Measurements from ENCODE around the gene LAMA2. TPM values are rescaled to one million over a fixed set of nuclear protein-coding genes. Genes with fewer than 3 reads are reported as not detected.

The LAMA2 gene
- total RNA-seq, 5 donors from 2014 or later (not counting 1 experiment from before 2014, with no cell fraction given): 0.30 to 0.62 (median 0.45) TPM

DNA sequence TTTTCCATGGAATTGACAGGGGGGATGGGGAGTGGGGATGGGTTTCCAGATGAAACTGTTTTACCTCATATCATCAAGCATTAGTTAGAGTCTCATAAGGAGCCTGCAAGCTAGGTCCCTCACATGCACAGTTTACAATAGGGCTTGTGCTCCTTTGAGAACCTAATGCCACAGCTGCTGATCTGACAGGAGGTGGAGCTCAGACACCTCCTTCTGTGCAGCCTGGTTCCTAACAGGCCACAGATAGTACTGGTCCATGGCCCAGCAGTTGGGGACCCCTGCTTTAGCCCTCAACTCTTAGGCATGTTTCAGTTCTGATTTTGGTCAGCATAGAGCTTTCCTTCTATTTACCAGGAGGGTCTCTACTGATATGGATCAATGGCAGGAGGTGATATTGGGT lies 251.6 kb downstream of the LAMA2 start:
- no peaks in the 10 kb centered on the region for H3K9me3 Mint-ChIP-seq
- DNase-seq: no peak
- no peak overlapping the region for H3K27ac ChIP-seq (ENCODE audit: low read length)

DNA sequence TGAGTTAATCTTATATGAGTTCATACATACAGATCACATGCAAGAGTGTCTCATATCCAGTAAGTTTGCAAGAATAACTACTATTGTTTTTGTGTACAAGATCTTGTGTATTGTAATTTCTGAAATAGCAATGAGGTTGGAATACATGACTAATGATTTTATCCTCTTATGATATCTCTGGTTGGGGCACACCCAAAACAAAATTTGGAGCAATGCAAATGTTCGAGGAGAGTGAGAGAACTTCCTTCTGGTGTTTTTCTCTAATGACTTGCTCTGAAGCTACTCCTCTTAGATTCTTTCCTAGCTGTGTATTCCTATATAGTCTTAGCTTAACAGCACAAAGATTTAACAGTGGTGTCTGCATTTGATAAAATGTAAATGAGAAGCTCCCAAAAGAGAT lies 252.5 kb downstream of the LAMA2 start:
- Histone ChIP-seq H3K4me3 (ENCODE audit: control insufficient read depth in 1 of 2, extremely low read depth in 1 of 2, low read length in 1 of 2) (no peak overlapping the region), H3K27ac (ENCODE audit: low read length) (no peak overlapping the region), H3K27me3 (replicated peaks in 1 of 2; ENCODE audit: control insufficient read depth in 2 of 2, extremely low read depth in 1 of 2, insufficient read depth in 2 of 2, low read length in 1 of 2) (no peaks in the 10 kb centered on the region), H3K9me3 (no peaks in the 10 kb centered on the region), H3K4me1 (ENCODE audit: control insufficient read depth in 1 of 2, extremely low read depth in 1 of 2, insufficient read depth in 2 of 2, low read length in 2 of 2) (no peaks in the 10 kb centered on the region), H3K36me3 (ENCODE audit: control insufficient read depth in 2 of 2, extremely low read depth in 1 of 2, insufficient read depth in 1 of 2, low read length in 1 of 2) (no peaks in the 10 kb centered on the region)
- ATAC-seq (replicated peaks in 1 of 4): no peak
- Mint-ChIP-seq H3K4me1 (no peaks in the 10 kb centered on the region), H3K4me3 (no peak overlapping the region), H3K36me3 (no peaks in the 10 kb centered on the region), H3K27me3 (peaks cover 4 to 11% of the 10 kb centered on the region in 2 donors), H3K27ac (no peak overlapping the region), H3K9me3 (no peaks in the 10 kb centered on the region)
- DNase-seq: no peak
- POLR2A ChIA-PET: no interaction called here
- CTCF ChIA-PET: no interaction called here
- WGBS (ENCODE audit: insufficient coverage): no CpG with 5 or more reads among the region's 1 CpG

More for the DNA sequence above, 251.6 kb downstream of the LAMA2 start:
- CTCF ChIA-PET: no interaction called here
- H3K4me3 Mint-ChIP-seq: no peak overlapping the region
- no peaks in the 10 kb centered on the region for H3K4me1 Mint-ChIP-seq
- POLR2A ChIA-PET: no interaction called here
- no peak for ATAC-seq (replicated peaks in 1 of 4)
- H3K36me3 ChIP-seq (ENCODE audit: control insufficient read depth in 2 of 2, extremely low read depth in 1 of 2, insufficient read depth in 1 of 2, low read length in 1 of 2): no peaks in the 10 kb centered on the region
- no peaks in the 10 kb centered on the region for H3K36me3 Mint-ChIP-seq
- no peaks in the 10 kb centered on the region for H3K4me1 ChIP-seq (ENCODE audit: control insufficient read depth in 1 of 2, extremely low read depth in 1 of 2, insufficient read depth in 2 of 2, low read length in 2 of 2)
- H3K4me3 ChIP-seq (ENCODE audit: control insufficient read depth in 1 of 2, extremely low read depth in 1 of 2, low read length in 1 of 2): no peak overlapping the region
- no peak overlapping the region for H3K27ac Mint-ChIP-seq
- no peaks in the 10 kb centered on the region for H3K9me3 ChIP-seq
- peaks cover 4 to 11% of the 10 kb centered on the region in 2 donors for H3K27me3 Mint-ChIP-seq
- H3K27me3 ChIP-seq (replicated peaks in 1 of 2; ENCODE audit: control insufficient read depth in 2 of 2, extremely low read depth in 1 of 2, insufficient read depth in 2 of 2, low read length in 1 of 2): no peaks in the 10 kb centered on the region

DNA sequence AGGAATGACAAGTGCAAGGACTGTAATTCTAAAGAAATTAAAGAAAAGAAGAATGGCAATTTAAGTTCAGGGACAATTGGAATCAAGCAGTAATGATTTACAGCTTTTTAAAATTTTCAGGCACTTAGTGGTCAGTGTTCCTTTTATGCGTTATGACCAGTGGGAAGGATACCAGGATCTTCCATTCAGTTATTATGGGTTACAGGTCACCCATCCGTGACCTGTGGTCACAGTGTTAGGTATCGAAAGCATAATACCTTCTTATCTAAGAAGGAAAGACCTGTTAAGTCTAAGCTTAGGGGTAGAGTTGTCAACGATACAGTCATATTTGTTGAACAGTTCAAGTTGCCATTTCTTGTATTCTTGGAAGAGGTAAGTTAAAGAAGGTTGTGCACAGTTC lies 253.8 kb downstream of the LAMA2 start:
- H3K27ac Mint-ChIP-seq: no peak overlapping the region
- ATAC-seq (replicated peaks in 1 of 4) (no peak), DNase-seq (no peak)
- H3K4me3 Mint-ChIP-seq: no peak overlapping the region
- Histone ChIP-seq H3K9me3 (no peaks in the 10 kb centered on the region), H3K4me1 (ENCODE audit: control insufficient read depth in 1 of 2, extremely low read depth in 1 of 2, insufficient read depth in 2 of 2, low read length in 2 of 2) (no peaks in the 10 kb centered on the region), H3K27ac (ENCODE audit: low read length) (no peak overlapping the region), H3K36me3 (ENCODE audit: control insufficient read depth in 2 of 2, extremely low read depth in 1 of 2, insufficient read depth in 1 of 2, low read length in 1 of 2) (no peaks in the 10 kb centered on the region), H3K27me3 (replicated peaks in 1 of 2; ENCODE audit: control insufficient read depth in 2 of 2, extremely low read depth in 1 of 2, insufficient read depth in 2 of 2, low read length in 1 of 2) (no peaks in the 10 kb centered on the region), H3K4me3 (ENCODE audit: control insufficient read depth in 1 of 2, extremely low read depth in 1 of 2, low read length in 1 of 2) (no peak overlapping the region)
- H3K36me3 Mint-ChIP-seq: no peaks in the 10 kb centered on the region
- WGBS (ENCODE audit: insufficient coverage): no CpG with 5 or more reads among the region's 4 CpGs
- H3K9me3 Mint-ChIP-seq: no peaks in the 10 kb centered on the region
- ChIA-PET CTCF (no interaction called here), POLR2A (no interaction called here)
- H3K27me3 Mint-ChIP-seq: peaks cover 4 to 10% of the 10 kb centered on the region in 2 donors
- no peaks in the 10 kb centered on the region for H3K4me1 Mint-ChIP-seq

DNA sequence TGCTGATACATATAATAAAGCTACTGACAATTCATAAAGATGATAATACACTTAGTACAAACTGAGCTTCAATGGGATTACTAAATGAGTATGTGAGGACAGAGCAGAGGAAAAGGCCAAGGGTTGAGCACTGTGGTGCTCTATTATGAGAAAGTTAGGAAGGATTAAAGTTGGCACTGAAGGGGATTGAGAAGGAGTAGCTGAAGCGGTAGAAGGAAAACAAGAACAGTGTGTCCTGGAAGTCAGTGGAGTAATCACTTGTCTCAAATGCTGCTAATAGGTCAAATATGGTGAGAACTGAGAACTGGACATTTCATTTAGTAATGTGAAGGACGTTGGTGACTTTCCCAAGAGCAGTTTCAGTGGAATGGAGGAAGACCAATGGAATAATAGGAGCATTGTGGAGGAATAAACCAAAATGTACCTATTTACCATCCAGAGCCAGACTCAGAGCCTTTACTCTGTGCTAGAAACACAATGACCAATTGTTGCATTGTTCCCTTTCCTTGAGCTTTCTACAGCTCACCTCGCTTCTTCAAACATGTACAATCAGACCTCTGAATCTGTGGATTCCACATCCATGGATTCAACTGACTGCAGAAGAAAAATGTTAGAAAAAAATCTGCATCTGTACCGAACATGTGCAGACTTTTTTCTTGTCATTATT lies 255.9 kb downstream of the LAMA2 start:
- Histone ChIP-seq H3K9me3 (no peaks in the 10 kb centered on the region), H3K4me1 (ENCODE audit: control insufficient read depth in 1 of 2, extremely low read depth in 1 of 2, insufficient read depth in 2 of 2, low read length in 2 of 2) (no peaks in the 10 kb centered on the region), H3K36me3 (ENCODE audit: control insufficient read depth in 2 of 2, extremely low read depth in 1 of 2, insufficient read depth in 1 of 2, low read length in 1 of 2) (no peaks in the 10 kb centered on the region), H3K4me3 (ENCODE audit: control insufficient read depth in 1 of 2, extremely low read depth in 1 of 2, low read length in 1 of 2) (no peak overlapping the region), H3K27ac (ENCODE audit: low read length) (no peak overlapping the region), H3K27me3 (replicated peaks in 1 of 2; ENCODE audit: control insufficient read depth in 2 of 2, extremely low read depth in 1 of 2, insufficient read depth in 2 of 2, low read length in 1 of 2) (no peaks in the 10 kb centered on the region)
- ChIA-PET CTCF (no interaction called here), POLR2A (no interaction called here)
- Mint-ChIP-seq H3K9me3 (no peaks in the 10 kb centered on the region), H3K27me3 (peaks cover 4 to 13% of the 10 kb centered on the region in 2 donors), H3K4me1 (no peaks in the 10 kb centered on the region), H3K4me3 (no peak overlapping the region), H3K36me3 (no peaks in the 10 kb centered on the region), H3K27ac (no peak overlapping the region)
- ATAC-seq (replicated peaks in 1 of 4): no peak
- DNase-seq: no peak
- 67% methylated on average over 2 of the region's 4 CpGs for WGBS (ENCODE audit: insufficient coverage)

DNA sequence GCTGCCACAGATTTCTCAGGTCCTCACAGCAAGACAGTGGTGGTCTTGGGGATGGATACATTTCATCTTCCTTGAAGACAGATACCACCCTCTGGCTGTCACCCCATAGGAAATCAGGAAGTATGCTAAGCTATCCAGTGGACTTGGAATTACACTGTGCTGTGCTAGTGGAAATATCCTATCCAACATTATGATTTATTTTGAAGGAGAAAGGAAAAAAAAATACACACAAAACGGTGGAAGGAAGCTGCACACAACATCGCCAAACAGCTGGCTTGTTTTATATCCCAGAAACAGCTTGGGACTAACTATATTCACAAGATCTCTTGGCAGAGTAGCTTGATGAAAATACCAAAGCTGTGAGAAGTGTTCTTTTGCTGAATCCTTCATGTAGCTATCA lies 257.6 kb downstream of the LAMA2 start:
- H3K4me3 Mint-ChIP-seq: no peak overlapping the region
- H3K27ac Mint-ChIP-seq: no peak overlapping the region
- no peak overlapping the region for H3K27ac ChIP-seq (ENCODE audit: low read length)
- no peak for ATAC-seq (replicated peaks in 1 of 4)
- no peaks in the 10 kb centered on the region for H3K4me1 Mint-ChIP-seq
- no peak overlapping the region for H3K4me3 ChIP-seq (ENCODE audit: control insufficient read depth in 1 of 2, extremely low read depth in 1 of 2, low read length in 1 of 2)
- no peaks in the 10 kb centered on the region for H3K4me1 ChIP-seq (ENCODE audit: control insufficient read depth in 1 of 2, extremely low read depth in 1 of 2, insufficient read depth in 2 of 2, low read length in 2 of 2)
- H3K36me3 ChIP-seq (ENCODE audit: control insufficient read depth in 2 of 2, extremely low read depth in 1 of 2, insufficient read depth in 1 of 2, low read length in 1 of 2): no peaks in the 10 kb centered on the region
- no CpG with 5 or more reads among the region's 2 CpGs for WGBS (ENCODE audit: insufficient coverage)
- H3K9me3 ChIP-seq: no peaks in the 10 kb centered on the region
- CTCF ChIA-PET: no interaction called here
- H3K36me3 Mint-ChIP-seq: no peaks in the 10 kb centered on the region
- H3K27me3 ChIP-seq (replicated peaks in 1 of 2; ENCODE audit: control insufficient read depth in 2 of 2, extremely low read depth in 1 of 2, insufficient read depth in 2 of 2, low read length in 1 of 2): no peaks in the 10 kb centered on the region
- DNase-seq: no peak
- no peaks in the 10 kb centered on the region for H3K9me3 Mint-ChIP-seq
- POLR2A ChIA-PET: no interaction called here
- peaks cover 4 to 6% of the 10 kb centered on the region in 2 donors for H3K27me3 Mint-ChIP-seq

DNA sequence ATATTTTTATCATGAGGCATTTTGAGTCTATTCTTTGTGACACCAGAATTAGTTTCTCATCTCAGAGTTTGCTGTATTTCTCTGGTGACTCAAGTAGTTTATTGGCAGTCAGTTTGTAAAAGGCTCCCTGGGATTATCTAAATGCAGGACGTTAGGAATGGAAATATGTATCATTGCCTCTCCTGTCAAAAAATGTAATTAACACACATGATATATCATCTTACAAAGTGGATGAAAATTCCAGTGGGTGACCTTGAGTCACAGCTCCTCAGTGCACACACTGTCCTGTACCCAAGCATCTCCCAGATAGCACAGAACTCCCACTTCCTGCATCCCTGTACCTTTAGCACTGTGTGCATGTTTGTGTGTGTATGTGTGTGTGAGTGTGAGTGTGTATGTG lies 258.6 kb downstream of the LAMA2 start:
- Histone ChIP-seq H3K9me3 (no peaks in the 10 kb centered on the region), H3K4me1 (ENCODE audit: control insufficient read depth in 1 of 2, extremely low read depth in 1 of 2, insufficient read depth in 2 of 2, low read length in 2 of 2) (no peaks in the 10 kb centered on the region), H3K27me3 (replicated peaks in 1 of 2; ENCODE audit: control insufficient read depth in 2 of 2, extremely low read depth in 1 of 2, insufficient read depth in 2 of 2, low read length in 1 of 2) (no peaks in the 10 kb centered on the region), H3K36me3 (ENCODE audit: control insufficient read depth in 2 of 2, extremely low read depth in 1 of 2, insufficient read depth in 1 of 2, low read length in 1 of 2) (no peaks in the 10 kb centered on the region), H3K27ac (ENCODE audit: low read length) (no peak overlapping the region), H3K4me3 (ENCODE audit: control insufficient read depth in 1 of 2, extremely low read depth in 1 of 2, low read length in 1 of 2) (no peak overlapping the region)
- no peak for ATAC-seq (replicated peaks in 1 of 4)
- H3K4me3 Mint-ChIP-seq: no peak overlapping the region
- WGBS (ENCODE audit: insufficient coverage): no CpG with 5 or more reads among the region's 1 CpG
- no peaks in the 10 kb centered on the region for H3K36me3 Mint-ChIP-seq
- POLR2A ChIA-PET: no interaction called here
- CTCF ChIA-PET: no interaction called here
- no peak for DNase-seq
- H3K27me3 Mint-ChIP-seq: peaks cover 4 to 5% of the 10 kb centered on the region in 2 donors
- H3K27ac Mint-ChIP-seq: no peak overlapping the region
- no peaks in the 10 kb centered on the region for H3K4me1 Mint-ChIP-seq
- H3K9me3 Mint-ChIP-seq: no peaks in the 10 kb centered on the region

DNA sequence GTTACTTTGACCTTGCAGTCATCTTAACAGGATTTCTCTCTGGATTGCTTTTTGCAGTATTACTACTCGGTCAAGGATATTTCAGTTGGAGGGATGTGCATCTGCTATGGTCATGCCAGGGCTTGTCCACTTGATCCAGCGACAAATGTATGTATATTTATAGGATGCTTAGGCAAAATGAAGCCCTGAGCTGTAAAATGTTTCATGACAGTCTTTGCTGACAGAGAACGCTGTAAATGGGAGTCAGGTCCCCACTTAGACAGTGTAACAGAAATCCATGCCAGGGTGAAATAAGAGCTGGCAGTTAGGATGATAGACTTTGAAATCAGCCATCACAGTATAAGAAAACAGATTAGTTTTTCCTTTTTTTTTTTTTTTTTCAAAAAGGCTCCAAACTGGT lies 264.0 kb downstream of the LAMA2 start:
- ChIA-PET POLR2A (no interaction called here), CTCF (interaction anchor here in 1 of 2 donors (0.6 kb wide), 1 partner anchor 95 kb away, joined by 3 read pairs; no protein-coding TSS in a partner anchor)
- no peaks in the 10 kb centered on the region for H3K36me3 Mint-ChIP-seq
- peaks cover 4 to 5% of the 10 kb centered on the region in 2 donors for H3K27me3 Mint-ChIP-seq
- Histone ChIP-seq H3K27ac (ENCODE audit: low read length) (no peak overlapping the region), H3K4me3 (ENCODE audit: control insufficient read depth in 1 of 2, extremely low read depth in 1 of 2, low read length in 1 of 2) (no peak overlapping the region), H3K36me3 (ENCODE audit: control insufficient read depth in 2 of 2, extremely low read depth in 1 of 2, insufficient read depth in 1 of 2, low read length in 1 of 2) (no peaks in the 10 kb centered on the region), H3K4me1 (ENCODE audit: control insufficient read depth in 1 of 2, extremely low read depth in 1 of 2, insufficient read depth in 2 of 2, low read length in 2 of 2) (no peaks in the 10 kb centered on the region), H3K27me3 (replicated peaks in 1 of 2; ENCODE audit: control insufficient read depth in 2 of 2, extremely low read depth in 1 of 2, insufficient read depth in 2 of 2, low read length in 1 of 2) (no peaks in the 10 kb centered on the region), H3K9me3 (no peaks in the 10 kb centered on the region)
- WGBS (ENCODE audit: insufficient coverage): 57% methylated on average over 2 of the region's 3 CpGs
- no peaks in the 10 kb centered on the region for H3K4me1 Mint-ChIP-seq
- no peak overlapping the region for H3K4me3 Mint-ChIP-seq
- no peak for ATAC-seq (replicated peaks in 1 of 4)
- DNase-seq: no peak
- no peak overlapping the region for H3K27ac Mint-ChIP-seq
- H3K9me3 Mint-ChIP-seq: no peaks in the 10 kb centered on the region

Data from T-cell (primary cell).